Activated naive CD8-positive, alpha-beta T cell (primary cell): Measurements from ENCODE around the gene COL8A2.
A peak's percentile ranks its signal among the peaks of the same experiment; 100 is the strongest.

Source experiments
- H3K27ac Mint-ChIP-seq: one replicate; pipeline ENCODE4 v1.8.0; 2021; ENCODE audit warnings: mixed read lengths
- H3K27me3 Mint-ChIP-seq: one replicate; pipeline ENCODE4 v1.8.0; 2021; ENCODE audit warnings: mixed read lengths
- H3K36me3 Mint-ChIP-seq: one replicate; pipeline ENCODE4 v1.8.0; 2021; ENCODE audit warnings: mixed read lengths
- H3K4me1 Mint-ChIP-seq: one replicate; pipeline ENCODE4 v1.8.0; 2021; ENCODE audit warnings: low read depth, mixed read lengths
- H3K4me3 Mint-ChIP-seq: one replicate; pipeline ENCODE4 v1.8.0; 2021; ENCODE audit warnings: mild to moderate bottlenecking, mixed read lengths
- H3K9me3 Mint-ChIP-seq: one replicate; pipeline ENCODE4 v1.8.0; 2021; ENCODE audit warnings: low read depth, mixed read lengths

COL8A2 gene

DNA sequence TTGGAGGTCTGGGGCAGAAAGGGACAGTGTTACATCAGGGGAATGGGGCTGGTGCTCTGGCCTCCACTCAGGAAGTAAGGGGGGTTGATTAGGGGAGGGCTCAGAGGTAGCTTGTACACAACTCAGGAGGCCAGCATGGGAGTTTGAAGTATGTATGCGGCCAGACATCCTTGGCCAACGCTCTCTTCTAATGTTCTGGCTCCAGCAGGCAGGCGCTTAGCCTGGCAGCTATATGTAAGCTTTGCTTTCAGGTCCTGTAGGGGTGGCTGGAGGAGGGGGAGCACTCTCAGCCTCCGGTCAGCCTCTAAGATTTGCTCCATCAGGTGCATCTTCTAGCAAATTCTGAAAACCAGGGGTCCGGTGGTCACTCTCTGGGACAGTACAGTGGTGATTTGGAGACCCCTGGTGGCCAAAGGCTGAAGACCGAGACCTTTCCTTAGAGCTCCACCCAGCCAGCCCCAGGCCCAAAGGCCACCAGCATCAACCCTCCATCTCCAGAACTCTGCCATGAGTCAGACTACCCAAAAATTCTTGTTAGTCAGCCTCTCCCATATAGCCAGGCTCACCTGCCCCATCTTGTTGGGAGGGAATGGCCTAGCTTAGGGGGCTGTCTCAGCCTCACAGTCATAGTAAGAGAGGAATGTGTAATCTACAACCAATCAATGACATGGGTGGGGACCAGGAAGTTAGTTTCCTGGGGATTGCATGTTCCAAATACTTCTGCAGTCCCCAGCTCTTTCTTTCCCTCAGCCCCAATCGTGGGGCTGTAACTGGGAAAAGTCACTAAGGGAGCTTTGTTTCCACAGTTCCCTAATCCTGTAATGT is 9.7 kb upstream of the COL8A2 start:
- Mint-ChIP-seq H3K9me3 (no peaks in the 10 kb centered on the region), H3K4me1 (peaks cover 8% of the 10 kb centered on the region), H3K27ac (peak overlapping the region; percentile 42), H3K36me3 (peaks cover 3% of the 10 kb centered on the region), H3K4me3 (no peak overlapping the region), H3K27me3 (no peaks in the 10 kb centered on the region)

DNA sequence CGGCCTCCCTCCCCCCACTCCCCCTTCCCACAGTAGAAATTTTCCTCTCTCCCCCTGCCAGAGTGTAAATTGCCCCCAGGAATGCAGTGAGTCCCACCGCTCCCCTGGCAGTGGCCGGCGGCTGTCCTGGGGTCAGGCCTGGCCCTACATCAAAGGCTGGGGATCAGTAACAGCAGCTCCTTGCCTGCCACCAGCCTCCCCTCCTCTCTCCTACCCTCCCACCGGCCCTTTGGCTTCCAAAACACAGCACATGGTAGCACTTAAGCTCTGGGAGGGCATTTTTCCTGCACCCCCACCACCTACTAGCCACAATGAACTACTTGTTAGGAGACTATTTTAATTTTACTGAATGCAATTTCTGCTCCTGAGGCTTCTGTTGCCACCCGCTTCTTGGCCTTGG is 9.0 kb upstream of the COL8A2 start:
- Mint-ChIP-seq H3K27ac (no peak overlapping the region), H3K4me1 (peaks cover 8% of the 10 kb centered on the region), H3K9me3 (no peaks in the 10 kb centered on the region), H3K27me3 (no peaks in the 10 kb centered on the region), H3K4me3 (no peak overlapping the region), H3K36me3 (peaks cover 3% of the 10 kb centered on the region)

DNA sequence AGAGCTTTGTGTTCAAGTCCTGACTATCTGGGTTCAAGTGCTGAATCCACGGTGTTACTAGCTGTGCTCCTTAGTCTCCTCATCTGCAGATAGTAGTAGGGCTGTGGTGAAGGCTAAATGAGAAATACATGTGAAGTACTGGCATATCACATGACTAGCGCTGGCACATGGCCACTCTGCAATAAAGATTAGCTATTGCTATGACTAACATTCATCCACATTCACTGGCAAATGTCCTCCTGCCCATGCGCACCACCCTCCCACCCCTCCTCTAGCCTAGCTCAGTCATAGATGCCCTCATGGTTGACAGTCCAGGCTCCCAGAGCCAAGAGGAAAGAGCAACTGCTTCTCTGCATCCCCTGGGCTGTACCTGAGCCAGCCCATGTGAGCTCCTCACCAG is 8.5 kb upstream of the COL8A2 start:
- peaks cover 3% of the 10 kb centered on the region for H3K36me3 Mint-ChIP-seq
- H3K27me3 Mint-ChIP-seq: no peaks in the 10 kb centered on the region
- H3K4me3 Mint-ChIP-seq: no peak overlapping the region
- H3K9me3 Mint-ChIP-seq: no peaks in the 10 kb centered on the region
- peaks cover 8% of the 10 kb centered on the region for H3K4me1 Mint-ChIP-seq
- H3K27ac Mint-ChIP-seq: no peak overlapping the region

DNA sequence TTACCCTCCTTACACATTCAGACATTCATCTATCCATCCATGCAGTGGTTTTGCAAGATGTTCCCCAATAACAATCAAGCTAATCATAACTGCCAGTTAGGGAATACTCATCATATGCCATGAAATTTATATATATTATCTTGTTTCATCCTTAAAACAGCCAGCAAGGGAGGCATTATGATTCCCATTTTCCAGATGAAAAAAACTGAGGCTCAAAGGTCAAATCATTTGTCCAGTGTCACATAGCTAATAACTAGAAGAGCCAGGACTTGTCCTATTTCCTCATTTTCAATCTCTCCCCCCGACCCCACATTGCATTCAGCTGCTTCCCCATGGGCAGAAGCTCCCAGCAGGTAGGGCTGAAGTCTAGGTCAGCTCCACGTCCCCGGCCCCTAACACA is 7.0 kb upstream of the COL8A2 start:
- no peaks in the 10 kb centered on the region for H3K27me3 Mint-ChIP-seq
- no peaks in the 10 kb centered on the region for H3K9me3 Mint-ChIP-seq
- peaks cover 8% of the 10 kb centered on the region for H3K4me1 Mint-ChIP-seq
- H3K36me3 Mint-ChIP-seq: no peaks in the 10 kb centered on the region
- no peak overlapping the region for H3K4me3 Mint-ChIP-seq
- H3K27ac Mint-ChIP-seq: no peak overlapping the region

DNA sequence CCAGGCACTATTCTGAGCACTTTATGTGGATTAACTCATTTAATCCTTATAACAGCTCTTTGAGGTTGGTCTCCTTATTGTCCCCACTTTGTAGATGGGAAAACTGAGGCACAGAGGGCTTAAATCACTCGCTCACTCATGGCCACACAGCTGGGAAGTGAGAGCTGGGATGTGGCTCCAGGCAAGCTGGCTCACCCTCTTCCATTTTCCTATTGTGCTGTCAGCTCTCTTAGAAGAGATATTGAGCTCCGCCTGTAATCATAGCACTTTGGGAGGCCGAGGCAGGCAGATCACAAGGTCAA is 3.8 kb upstream of the COL8A2 start:
- no peak overlapping the region for H3K4me3 Mint-ChIP-seq
- H3K27ac Mint-ChIP-seq: no peak overlapping the region

DNA sequence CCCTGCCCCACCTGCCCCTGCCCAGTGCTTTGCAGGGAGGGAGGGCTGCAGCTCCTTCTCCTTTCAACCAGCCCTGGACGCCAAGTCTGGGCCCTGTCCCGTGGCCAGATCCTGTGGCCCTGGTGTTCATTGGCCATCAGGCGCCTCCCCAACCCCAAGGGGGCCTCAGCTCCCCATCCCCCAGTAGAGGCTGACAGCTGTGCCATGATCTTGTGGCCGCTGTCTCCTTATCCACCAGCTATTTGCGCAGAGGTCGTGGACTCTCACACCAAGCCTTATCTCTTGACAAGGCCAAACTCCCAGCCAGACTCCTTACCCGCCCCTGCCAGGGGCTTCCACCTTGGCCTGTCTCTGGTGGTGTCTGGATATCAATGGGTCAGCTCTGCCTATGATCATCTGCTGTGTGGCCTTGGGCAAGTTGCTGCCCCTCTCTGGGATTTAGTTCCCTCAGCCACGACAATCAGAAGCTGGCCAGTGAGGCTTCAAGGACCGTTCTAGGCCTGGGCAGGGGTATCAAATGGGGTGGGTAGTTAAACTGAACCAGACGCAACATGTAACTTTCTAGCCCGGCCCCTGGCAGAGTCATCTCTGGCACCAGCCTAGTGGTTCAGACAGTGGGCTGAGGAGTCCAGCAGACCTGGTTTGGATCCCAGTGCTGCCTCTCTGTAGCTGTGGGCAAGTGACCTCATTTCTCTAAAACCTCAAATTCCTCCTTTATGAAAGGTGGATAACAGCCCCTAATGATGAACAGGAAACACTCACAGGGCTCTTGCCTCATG is 3.3 kb upstream of the COL8A2 start:
- Mint-ChIP-seq H3K9me3 (no peaks in the 10 kb centered on the region), H3K4me1 (peaks cover 19% of the 10 kb centered on the region), H3K27me3 (peaks cover 5% of the 10 kb centered on the region), H3K27ac (no peak overlapping the region), H3K4me3 (no peak overlapping the region), H3K36me3 (no peaks in the 10 kb centered on the region)

More for the DNA sequence above, 3.8 kb upstream of the COL8A2 start:
- H3K9me3 Mint-ChIP-seq: no peaks in the 10 kb centered on the region
- peaks cover 2% of the 10 kb centered on the region for H3K27me3 Mint-ChIP-seq
- peaks cover 17% of the 10 kb centered on the region for H3K4me1 Mint-ChIP-seq
- no peaks in the 10 kb centered on the region for H3K36me3 Mint-ChIP-seq

DNA sequence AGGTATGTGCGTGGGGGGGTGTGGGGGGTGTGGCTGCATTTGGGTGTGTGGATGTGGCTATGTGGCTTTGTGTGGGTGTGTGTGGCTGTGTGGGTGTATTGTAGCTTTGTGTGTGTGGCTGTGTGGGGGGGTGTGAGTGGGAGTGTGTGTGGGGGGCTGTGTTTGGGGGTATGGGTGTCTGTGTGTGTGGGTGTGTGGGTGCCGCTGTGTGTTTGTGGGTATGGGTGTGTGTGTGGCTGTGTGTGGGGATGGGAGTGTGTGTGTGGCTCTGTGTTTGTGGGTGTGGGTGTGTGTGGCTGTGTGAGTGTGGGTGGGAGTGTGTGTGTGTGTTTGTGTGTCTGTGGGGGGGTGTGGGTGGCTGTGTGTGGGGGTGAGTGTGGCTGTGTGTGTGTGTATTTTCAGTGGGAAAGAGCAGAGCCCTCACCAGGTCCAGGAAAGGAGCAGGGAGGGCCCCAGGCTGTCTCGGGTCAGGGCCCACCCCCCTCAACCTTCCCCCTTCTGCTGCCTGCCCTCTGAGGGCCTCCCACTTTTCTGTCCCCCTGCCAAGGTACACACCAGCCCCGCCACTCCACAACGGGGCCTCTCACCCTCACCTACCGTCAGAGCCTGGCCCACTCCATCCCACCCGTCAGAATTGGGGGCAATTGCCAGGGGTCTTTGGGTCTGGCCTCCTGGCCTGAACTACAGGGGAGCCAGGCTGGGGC is 1.9 kb upstream of the COL8A2 start:
- no peak overlapping the region for H3K4me3 Mint-ChIP-seq
- H3K9me3 Mint-ChIP-seq: no peaks in the 10 kb centered on the region
- peaks cover 29% of the 10 kb centered on the region for H3K4me1 Mint-ChIP-seq
- H3K36me3 Mint-ChIP-seq: no peaks in the 10 kb centered on the region
- peaks cover 12% of the 10 kb centered on the region for H3K27me3 Mint-ChIP-seq
- H3K27ac Mint-ChIP-seq: no peak overlapping the region

DNA sequence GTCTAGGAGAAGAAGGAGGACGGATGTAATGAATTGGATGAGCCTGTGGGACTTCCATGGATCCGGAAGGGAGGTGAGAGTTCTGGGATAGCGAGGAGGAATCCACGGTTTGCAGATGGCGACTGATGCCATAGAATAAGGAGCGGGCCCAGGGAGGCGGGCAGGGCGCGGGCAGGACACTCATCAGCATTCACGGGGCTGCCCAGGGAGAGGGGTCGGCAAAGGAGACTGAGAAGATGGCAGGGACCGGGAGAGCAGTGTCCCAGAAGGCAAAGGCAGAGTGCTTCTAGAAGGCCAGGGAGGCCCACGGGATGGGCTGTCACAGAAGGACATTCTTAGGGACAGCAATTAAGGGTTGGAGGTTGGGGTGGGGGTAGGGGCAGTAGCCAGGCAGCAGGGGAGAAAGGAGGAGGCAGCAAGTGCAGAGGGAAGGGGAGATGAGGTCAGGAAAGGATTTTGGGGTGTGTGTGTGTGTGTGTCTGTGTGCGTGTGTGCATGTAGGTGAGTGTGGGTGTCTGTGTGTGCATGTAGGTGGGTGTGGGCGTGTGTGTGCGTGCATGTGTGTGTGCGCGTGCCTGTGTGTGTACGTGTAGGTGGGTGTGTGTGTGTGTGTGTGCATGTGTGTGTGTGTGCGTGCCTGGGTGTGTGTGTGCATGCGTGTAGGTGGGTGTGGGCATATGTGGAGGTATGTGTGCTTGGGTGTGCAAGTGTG is 1.1 kb upstream of the COL8A2 start:
- no peaks in the 10 kb centered on the region for H3K9me3 Mint-ChIP-seq
- H3K27ac Mint-ChIP-seq: no peak overlapping the region
- peaks cover 29% of the 10 kb centered on the region for H3K4me1 Mint-ChIP-seq
- H3K4me3 Mint-ChIP-seq: peak overlapping the region; percentile 77
- peaks cover 12% of the 10 kb centered on the region for H3K27me3 Mint-ChIP-seq
- H3K36me3 Mint-ChIP-seq: no peaks in the 10 kb centered on the region

DNA sequence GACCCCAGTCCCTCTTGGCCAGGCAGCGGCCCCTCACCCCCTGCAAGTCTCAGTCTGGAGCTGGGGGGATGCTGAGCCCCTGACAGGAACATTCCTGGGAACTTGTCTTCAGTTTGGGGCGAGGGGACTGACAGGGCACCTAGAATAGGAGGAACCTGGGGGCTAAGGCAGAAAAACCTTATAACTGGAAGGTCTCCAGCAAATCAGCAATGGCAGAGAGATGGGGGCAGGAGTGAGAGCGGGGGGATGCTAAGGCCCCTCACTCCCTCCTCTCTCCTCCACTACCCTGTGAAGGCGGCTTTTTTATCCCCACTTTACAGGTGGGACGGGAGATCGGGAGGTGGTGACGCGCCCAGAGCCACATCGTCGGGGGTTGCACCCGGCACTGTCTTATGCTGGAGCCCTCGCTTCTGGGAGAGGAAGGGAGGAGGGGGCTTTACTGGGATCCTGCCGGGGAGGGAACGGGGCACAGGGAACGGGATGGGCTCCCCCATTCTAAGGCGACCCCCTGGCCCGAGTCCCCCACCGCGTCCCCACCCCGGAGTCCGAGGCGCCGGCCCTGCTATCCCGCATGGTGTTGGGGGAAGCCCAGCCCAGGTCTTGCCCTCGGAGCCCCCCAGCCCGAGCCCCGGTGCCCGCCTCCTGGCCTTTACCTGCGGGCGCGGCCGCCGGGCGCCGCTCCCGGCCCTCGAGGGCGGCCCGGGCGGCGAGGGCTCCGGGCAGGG is 456 bp downstream of the COL8A2 start:
- Mint-ChIP-seq H3K27me3 (peaks cover 12% of the 10 kb centered on the region), H3K4me3 (peak overlapping the region; percentile 75), H3K4me1 (peaks cover 29% of the 10 kb centered on the region), H3K27ac (peak overlapping the region; percentile 22), H3K9me3 (no peaks in the 10 kb centered on the region), H3K36me3 (no peaks in the 10 kb centered on the region)

DNA sequence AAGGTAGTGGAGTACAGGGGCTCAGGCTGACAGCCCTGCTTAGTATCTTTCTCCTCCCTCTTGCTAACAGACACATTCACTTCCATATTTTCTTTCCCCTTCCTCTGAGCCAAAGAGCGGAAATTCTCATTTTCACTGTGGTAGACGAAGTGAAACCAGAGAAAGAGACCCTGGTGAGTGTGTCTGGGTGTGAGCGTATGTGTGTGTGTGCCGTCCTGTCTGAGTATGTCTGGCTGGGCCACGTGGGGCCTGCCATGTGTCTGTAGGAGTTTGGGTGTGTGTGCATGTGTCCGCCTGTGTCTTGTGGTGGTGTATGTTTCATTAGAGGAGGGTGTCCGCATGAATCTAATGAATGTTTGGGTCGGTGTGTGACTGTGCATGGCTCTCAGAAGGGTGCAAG is 1.7 kb downstream of the COL8A2 start:
- H3K4me3 Mint-ChIP-seq: peak overlapping the region; percentile 63
- H3K27ac Mint-ChIP-seq: peak overlapping the region; percentile 66
- H3K36me3 Mint-ChIP-seq: no peaks in the 10 kb centered on the region
- H3K9me3 Mint-ChIP-seq: no peaks in the 10 kb centered on the region
- peaks cover 29% of the 10 kb centered on the region for H3K4me1 Mint-ChIP-seq
- H3K27me3 Mint-ChIP-seq: peaks cover 12% of the 10 kb centered on the region

DNA sequence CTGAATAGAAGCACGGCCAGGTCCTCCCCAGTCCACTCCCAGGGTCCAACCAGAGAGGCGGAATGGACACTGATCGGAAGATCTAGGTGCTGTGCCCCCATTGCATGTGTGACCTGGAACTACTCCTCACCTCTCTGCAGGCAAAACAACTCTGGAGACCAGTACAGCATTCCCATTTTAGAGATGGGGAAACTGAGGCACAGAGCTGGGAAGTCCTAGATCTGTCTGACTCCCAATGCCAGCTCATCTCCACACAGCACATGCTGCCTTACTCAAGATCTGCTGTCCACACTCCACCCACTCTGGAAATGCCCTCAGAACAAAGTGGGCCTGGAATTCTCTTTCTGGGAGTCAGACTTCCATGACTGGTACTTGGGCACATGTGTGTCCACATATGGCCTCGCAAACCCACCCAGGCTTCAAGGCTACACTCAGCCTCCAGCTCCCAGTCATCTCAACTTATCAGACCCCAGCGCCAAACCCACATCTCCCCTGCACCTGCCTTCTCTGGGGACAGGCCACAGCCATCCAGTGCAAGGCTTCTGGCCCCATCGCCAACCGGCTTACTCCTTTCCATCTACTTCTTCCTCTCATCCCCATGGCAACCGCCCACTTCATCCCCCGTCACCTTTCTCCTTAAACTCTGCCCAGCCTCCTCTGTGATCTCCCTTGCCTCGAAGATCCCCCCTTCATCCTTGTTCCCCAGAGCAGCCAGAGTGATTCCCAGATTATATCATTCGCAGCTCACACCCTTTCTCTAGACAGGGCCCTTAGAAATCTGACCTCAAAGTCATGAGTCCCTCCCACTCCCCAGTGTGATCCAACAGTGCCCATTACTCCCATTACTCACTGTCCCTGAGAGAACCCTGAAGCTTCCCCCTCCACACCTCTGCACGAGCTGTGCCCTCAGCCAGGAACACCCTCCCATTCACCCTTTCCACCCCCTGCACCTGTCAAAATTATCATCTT is 2.7 kb downstream of the COL8A2 start:
- Mint-ChIP-seq H3K9me3 (no peaks in the 10 kb centered on the region), H3K27ac (peak overlapping the region; percentile 2), H3K27me3 (peaks cover 12% of the 10 kb centered on the region), H3K4me1 (peaks cover 29% of the 10 kb centered on the region), H3K4me3 (no peak overlapping the region), H3K36me3 (no peaks in the 10 kb centered on the region)

DNA sequence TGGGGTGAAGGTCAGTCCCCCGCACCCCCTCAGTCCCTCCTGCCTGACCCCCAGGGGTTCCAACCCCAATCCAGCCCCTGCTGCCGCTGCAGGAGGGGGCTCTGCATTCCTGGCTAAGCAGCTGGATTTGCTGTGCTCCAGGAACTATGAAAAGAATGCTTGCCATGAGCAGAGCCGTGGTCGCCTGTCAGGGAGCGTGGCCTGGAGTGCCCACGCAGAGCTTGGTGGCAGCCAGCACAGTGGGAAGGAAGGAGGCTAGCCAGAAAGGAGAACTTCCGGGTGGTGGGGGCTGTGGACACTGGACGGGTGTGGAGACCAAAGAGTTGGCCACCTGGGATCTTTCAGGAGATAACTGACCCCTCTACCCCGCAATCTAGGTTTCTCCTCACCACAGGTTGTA is 5.6 kb downstream of the COL8A2 start:
- Mint-ChIP-seq H3K4me3 (no peak overlapping the region), H3K27ac (no peak overlapping the region), H3K36me3 (no peaks in the 10 kb centered on the region), H3K9me3 (no peaks in the 10 kb centered on the region), H3K4me1 (peaks cover 16% of the 10 kb centered on the region), H3K27me3 (peaks cover 9% of the 10 kb centered on the region)

DNA sequence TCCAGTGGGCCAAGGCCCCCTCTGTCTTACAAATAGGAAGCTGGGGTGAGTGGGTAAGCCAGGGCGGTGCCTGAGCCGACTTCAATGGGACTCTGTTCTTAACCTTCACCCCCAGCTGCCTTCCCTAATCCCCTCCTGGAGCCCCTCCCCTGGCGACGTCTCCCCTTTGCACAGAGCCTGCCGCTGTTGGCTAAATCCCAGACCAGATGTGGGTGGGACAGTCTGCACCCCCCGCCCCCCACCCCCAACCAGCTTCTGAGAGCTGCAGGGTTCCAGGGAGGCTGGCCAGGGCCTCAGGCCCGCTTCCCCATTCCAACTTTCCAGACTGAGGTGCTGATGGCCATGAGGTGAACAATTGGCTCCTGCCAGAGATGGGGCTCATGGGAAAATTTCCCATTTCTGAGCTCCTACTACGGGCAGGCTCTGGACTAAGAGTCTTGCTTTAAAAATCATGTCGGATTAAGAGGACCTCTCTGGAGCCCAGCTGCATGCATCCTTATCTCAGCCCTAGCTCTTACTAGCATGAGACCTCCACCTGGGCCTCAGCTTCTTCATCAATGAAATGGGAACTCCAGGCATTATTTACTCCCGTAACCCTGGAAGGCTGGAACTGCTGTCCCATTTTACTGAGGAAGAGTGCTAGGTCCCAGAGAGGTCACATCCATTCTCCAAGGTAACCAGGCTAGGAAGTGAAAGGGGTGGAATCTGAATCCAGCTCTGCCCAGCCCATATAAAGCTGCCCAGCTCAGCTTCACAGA is 6.4 kb downstream of the COL8A2 start:
- H3K9me3 Mint-ChIP-seq: no peaks in the 10 kb centered on the region
- H3K4me3 Mint-ChIP-seq: no peak overlapping the region

More for the DNA sequence above, 6.4 kb downstream of the COL8A2 start:
- Mint-ChIP-seq H3K4me1 (peaks cover 12% of the 10 kb centered on the region), H3K27me3 (peaks cover 9% of the 10 kb centered on the region), H3K36me3 (no peaks in the 10 kb centered on the region), H3K27ac (no peak overlapping the region)
